SK-N-SH (cell line): ENCODE data around the gene ELOVL2. TPM values are rescaled to one million over a fixed set of nuclear protein-coding genes. Genes with fewer than 3 reads are reported as not detected.

Source experiments
- CTCF ChIA-PET: fragments of 300-600, 350-600 bp; formaldehyde crosslinking; extraction: SDS; loops from one replicate; lab custom pipeline; 2021; lab: Yijun Ruan, JAX
- POLR2A ChIA-PET: fragments of 350-600 bp; sonication (Branson Sonifier 250); formaldehyde crosslinking; extraction: SDS; loops from one replicate; lab custom pipeline; 2020; ENCODE audit warnings: antibody characterized with exemption, inconsistent platforms; lab: Yijun Ruan, JAX
- DNase-seq: peaks from one replicate; pipeline ENCODE4 v3.0.0; 2012
- H2AFZ ChIP-seq: fragments of 200-600 bp; sonication (generic); 2 replicates; pipeline ENCODE4 v1.8.1; 2016; ENCODE audit warnings: antibody characterized with exemption, mild to moderate bottlenecking, low read depth
- H3F3A ChIP-seq: fragments of 200-600 bp; sonication (generic); replicated peaks from 2 replicates; pipeline ENCODE3; 2016; ENCODE audit warnings: antibody characterized with exemption, mild to moderate bottlenecking; ENCODE audit not compliant: insufficient read depth
- H3K27ac ChIP-seq, 2 experiments: fragments of 200-500 bp in 1 of 2; fragments of 200-600 bp in 1 of 2; sonication (Bioruptor generic) in 1 of 2; sonication (generic), shearing (Covaris generic) in 1 of 2; 2 replicates each; pipeline versions ENCODE4 v1.5.1 to v1.6.1; 2014 to 2016; ENCODE audit warnings: low read depth in 2 of 2, inconsistent platforms in 1 of 2, low read length in 1 of 2, mild to moderate bottlenecking in 1 of 2, mixed read lengths in 1 of 2
- H3K27me3 ChIP-seq: fragments of 200-600 bp; sonication (generic), shearing (Covaris generic); 2 replicates; pipeline ENCODE4 v1.6.1; 2016; ENCODE audit warnings: mixed run types; ENCODE audit not compliant: insufficient read depth
- H3K36me3 ChIP-seq, 2 experiments: fragments of 200-500 bp in 1 of 2; fragments of 200-600 bp in 1 of 2; sonication (Bioruptor generic) in 1 of 2; sonication (generic) in 1 of 2; replicated peaks in 1 of 2; 2 replicates each; pipeline versions ENCODE3 to v1.5.1; 2014 to 2016; ENCODE audit warnings: low read length in 1 of 2, mild to moderate bottlenecking in 1 of 2; ENCODE audit not compliant: insufficient read depth in 2 of 2, control insufficient read depth in 1 of 2
- H3K4me1 ChIP-seq, 2 experiments: fragments of 200-500 bp in 1 of 2; fragments of 200-600 bp in 1 of 2; sonication (Bioruptor generic) in 1 of 2; sonication (generic), shearing (Covaris generic) in 1 of 2; 2 replicates each; pipeline versions ENCODE4 v1.5.1 to v1.6.1; 2014 to 2016; ENCODE audit warnings: low read depth in 1 of 2, low read length in 1 of 2, mixed run types in 1 of 2; ENCODE audit not compliant: insufficient read depth in 2 of 2, control insufficient read depth in 1 of 2
- H3K4me2 ChIP-seq: fragments of 200-600 bp; sonication (generic), shearing (Covaris generic); 2 replicates; pipeline ENCODE4 v1.6.1; 2017; ENCODE audit warnings: mixed run types
- H3K4me3 ChIP-seq, 2 experiments: fragments of 200-500 bp in 1 of 2; fragments of 200-600 bp in 1 of 2; sonication (Bioruptor generic) in 1 of 2; sonication (generic), shearing (Covaris generic) in 1 of 2; 2 replicates each; pipeline versions ENCODE4 v1.5.1 to v1.8.1; 2014 to 2016; ENCODE audit warnings: low read depth in 2 of 2, inconsistent platforms in 1 of 2, low read length in 1 of 2, mild to moderate bottlenecking in 1 of 2, mixed read lengths in 1 of 2, moderate library complexity in 1 of 2
- H3K79me2 ChIP-seq: fragments of 200-600 bp; sonication (generic); 2 replicates; pipeline ENCODE4 v1.8.1; 2017; ENCODE audit warnings: mild to moderate bottlenecking; ENCODE audit not compliant: insufficient read depth
- H3K9ac ChIP-seq: fragments of 200-600 bp; sonication (generic); 2 replicates; pipeline ENCODE4 v1.6.1; 2017; ENCODE audit warnings: mixed run types
- H3K9me2 ChIP-seq: fragments of 200-600 bp; sonication (generic); 2 replicates; pipeline ENCODE4 v1.6.1; 2017; ENCODE audit warnings: mixed run types
- H3K9me3 ChIP-seq: fragments of 200-600 bp; sonication (generic); 2 replicates; pipeline ENCODE4 v1.6.1; 2017; ENCODE audit warnings: mixed run types, mild to moderate bottlenecking, moderate library complexity
- H4K20me1 ChIP-seq: fragments of 200-600 bp; sonication (generic); 2 replicates; pipeline ENCODE4 v1.6.1; 2017; ENCODE audit warnings: mild to moderate bottlenecking, mixed run types; ENCODE audit not compliant: insufficient read depth
- CHD2 ChIP-seq: fragments of 150-350 bp; IDR thresholded peaks from 2 replicates; pipeline ENCODE4 v1.6.1; 2018; ENCODE audit warnings: low read length; ENCODE audit not compliant: partially characterized antibody
- ELF1 ChIP-seq: IDR thresholded peaks from 2 replicates; pipeline ENCODE4 v1.4.0; 2012
- EP300 ChIP-seq, 2 experiments: IDR thresholded peaks; 2 replicates each; pipeline versions ENCODE4 v1.4.0 to v1.6.1; 2012; ENCODE audit warnings: borderline replicate concordance in 1 of 2, low read depth in 1 of 2, low read length in 1 of 2
- EZH2phosphoT487 ChIP-seq: fragments of 200-600 bp; sonication (generic); IDR thresholded peaks from 2 replicates; pipeline ENCODE4 v1.6.1; 2017; ENCODE audit warnings: low read depth, mixed run types, mild to moderate bottlenecking, antibody characterized with exemption, moderate library complexity, borderline replicate concordance
- FOSL2 ChIP-seq: IDR thresholded peaks from 2 replicates; pipeline ENCODE4 v1.4.0; 2012; ENCODE audit warnings: low read depth, mild to moderate bottlenecking, moderate library complexity, borderline replicate concordance
- FOXJ3 ChIP-seq: sonication (generic); formaldehyde crosslinking; IDR thresholded peaks from 2 replicates; pipeline ENCODE4 v1.5.1; 2020; ENCODE audit warnings: mild to moderate bottlenecking, missing genetic modification reagents
- GABPA ChIP-seq: IDR thresholded peaks from 2 replicates; pipeline ENCODE4 v1.4.0; 2012; ENCODE audit warnings: low read depth, mild to moderate bottlenecking
- GATA2 ChIP-seq: sonication (generic); formaldehyde crosslinking; IDR thresholded peaks from 2 replicates; pipeline ENCODE4 v1.5.0; 2020; ENCODE audit warnings: mild to moderate bottlenecking, missing genetic modification reagents
- IRF3 ChIP-seq: fragments of 150-350 bp; IDR thresholded peaks from 2 replicates; pipeline ENCODE4 v1.6.1; 2016; ENCODE audit warnings: mild to moderate bottlenecking, low read depth, low read length
- MAX ChIP-seq: IDR thresholded peaks from 2 replicates; pipeline ENCODE4 v1.4.0; 2012; ENCODE audit warnings: low read depth
- PBX3 ChIP-seq: IDR thresholded peaks from 2 replicates; pipeline ENCODE4; 2012
- POLR2AphosphoS5 ChIP-seq: IDR thresholded peaks from 2 replicates; pipeline ENCODE4 v1.6.1; 2012; ENCODE audit warnings: low read depth, low read length
- REST ChIP-seq: IDR thresholded peaks from 2 replicates; pipeline ENCODE4 v1.6.1; 2012; ENCODE audit warnings: mild to moderate bottlenecking, low read depth, low read length, moderate library complexity
- RFX5 ChIP-seq: IDR thresholded peaks from 2 replicates; pipeline ENCODE4 v1.6.1; 2012; ENCODE audit warnings: mild to moderate bottlenecking, improper control_type of control experiment, low read length
- SIN3A ChIP-seq: IDR thresholded peaks from 2 replicates; pipeline ENCODE4 v1.6.1; 2012; ENCODE audit warnings: low read depth, mild to moderate bottlenecking, low read length, moderate library complexity, borderline replicate concordance
- SMC3 ChIP-seq: IDR thresholded peaks from 2 replicates; pipeline ENCODE4 v1.6.1; 2012; ENCODE audit warnings: low read depth, low read length, improper control_type of control experiment
- TAF1 ChIP-seq: IDR thresholded peaks from 2 replicates; pipeline ENCODE4 v1.6.1; 2012; ENCODE audit warnings: low read depth, mild to moderate bottlenecking, low read length, moderate library complexity, borderline replicate concordance
- USF1 ChIP-seq: IDR thresholded peaks from 2 replicates; pipeline ENCODE4 v1.4.0; 2012; ENCODE audit warnings: low read depth, borderline replicate concordance
- YY1 ChIP-seq: IDR thresholded peaks from 2 replicates; pipeline ENCODE4 v1.4.0; 2012; ENCODE audit warnings: low read depth, mild to moderate bottlenecking
- WGBS: methylation state at CpG from one replicate; pipeline ENCODE4 v1.1.6; 2017; ENCODE audit warnings: low lambda C conversion rate; 5-methylcytosine and 5-hydroxymethylcytosine counted together
- polyA plus RNA-seq, 3 experiments: library from polyadenylated mRNA; depleted of rRNA; stranded (reverse); fragments of >200 nt; gene quantifications; 2 replicates each; pipeline ENCODE4 v1.2.3, GENCODE V29; 2012

Gene ELOVL2
- polyA plus RNA-seq, 1 of the 3 experiments (the other 2 are of a cell fraction), result 0.39 TPM

- H3K9ac ChIP-seq, result no peak overlapping the region
- no peaks in the 10 kb centered on the region for H3K36me3 ChIP-seq
- no peaks in the 10 kb centered on the region; a peak in 1 of 4 replicates for H3K4me1 ChIP-seq
- H3F3A ChIP-seq, result no peaks in the 10 kb centered on the region
- no peak overlapping the region for H3K4me3 ChIP-seq
- ChIA-PET CTCF (interaction anchor here (0.9 to 1.5 kb wide), 4 partner anchors 18 to 470 kb away, joined by 4 to 5 read pairs (median 4); partner anchors contain the start of gene ELOVL2), POLR2A (interaction anchor here (1.5 kb wide), 1 partner anchor 17 kb away, joined by 3 read pairs; no protein-coding TSS in a partner anchor)
- H3K79me2 ChIP-seq, result no peaks in the 10 kb centered on the region
- H3K9me3 ChIP-seq, result no peaks in the 10 kb centered on the region; the same call in 1 of the 2 replicates
- WGBS, result 84% methylated on average over 10 of the region's 10 CpGs
- H3K9me2 ChIP-seq, result no peaks in the 10 kb centered on the region
- H3K27me3 ChIP-seq, result no peaks in the 10 kb centered on the region
- H4K20me1 ChIP-seq, result no peaks in the 10 kb centered on the region
- TF ChIP-seq EZH2phosphoT487 (no peak), IRF3 (no peak), SMC3 (no peak), SIN3A (no peak), RFX5 (no peak), POLR2AphosphoS5 (no peak), CHD2 (no peak), USF1 (no peak), PBX3 (no peak), ELF1 (no peak), REST (no peak), FOSL2 (no peak), GATA2 (CRISPR knock-in tag) (no peak), EP300 (IDR thresholded peaks at IDR 0.05; ENCODE audit: borderline replicate concordance in 1 of 2, low read depth in 1 of 2, low read length in 1 of 2) (no peak), FOXJ3 (CRISPR knock-in tag) (no peak), GABPA (no peak), MAX (no peak), YY1 (no peak), TAF1 (no peak)
- H2AFZ ChIP-seq, result no peak overlapping the region
- H3K4me2 ChIP-seq, result no peak overlapping the region
- DNase-seq, result no peak
- H3K27ac ChIP-seq, result no peak overlapping the region
These were observed 18.0 kb downstream of the ELOVL2 start for GRCh38 chr6:11025921-11026635.
